HEK293 (cell line): ENCODE measurements around the gene STEAP1B.

Experiments used
- BCL11B ChIP-seq: fragments of 450-650 bp; formaldehyde crosslinking; IDR thresholded peaks from 2 replicates; pipeline ENCODE4 v1.5.1; 2016; ENCODE audit warnings: low read depth, missing biosample characterization, missing genetic modification characterization
- CTCF ChIP-seq: fragments of 450-650 bp; formaldehyde crosslinking; IDR thresholded peaks from 2 replicates; pipeline ENCODE4 v1.5.1; 2016; ENCODE audit warnings: missing biosample characterization, missing genetic modification characterization
- PBX3 ChIP-seq: sonication (generic); formaldehyde crosslinking; IDR thresholded peaks from 2 replicates; pipeline ENCODE4 v1.8.1; 2022; ENCODE audit warnings: mild to moderate bottlenecking, moderate library complexity, missing genetic modification reagents
- PRDM10 ChIP-seq: fragments of 450-650 bp; formaldehyde crosslinking; IDR thresholded peaks from 2 replicates; pipeline ENCODE4 v1.5.1; 2016; ENCODE audit warnings: missing biosample characterization, missing genetic modification characterization
- REST ChIP-seq: fragments of 450-650 bp; formaldehyde crosslinking; IDR thresholded peaks from 2 replicates; pipeline ENCODE4 v1.5.1; 2016; ENCODE audit warnings: missing biosample characterization, missing genetic modification characterization
- YY1 ChIP-seq: fragments of 450-650 bp; formaldehyde crosslinking; IDR thresholded peaks from 2 replicates; pipeline ENCODE4 v1.5.1; 2018; ENCODE audit warnings: missing biosample characterization, missing genetic modification characterization
- ZBTB6 ChIP-seq: fragments of 450-650 bp; formaldehyde crosslinking; IDR thresholded peaks from 2 replicates; pipeline ENCODE4 v1.5.1; 2017; ENCODE audit warnings: missing biosample characterization, missing genetic modification characterization
- ZNF175 ChIP-seq: fragments of 450-650 bp; formaldehyde crosslinking; IDR thresholded peaks from 2 replicates; pipeline ENCODE4 v1.5.1; 2016; ENCODE audit warnings: missing biosample characterization, missing genetic modification characterization
- ZNF664 ChIP-seq: fragments of 450-650 bp; formaldehyde crosslinking; IDR thresholded peaks from 2 replicates; pipeline ENCODE4 v1.5.1; 2016; ENCODE audit warnings: missing biosample characterization, missing genetic modification characterization

GRCh38 chr7:22404421-22405023 is 95.5 kb downstream of the STEAP1B start:
- TF ChIP-seq CTCF (tag by site-specific recombination) (no peak), ZNF664 (tag by site-specific recombination) (no peak), BCL11B (no peak), YY1 (tag by site-specific recombination) (no peak), REST (tag by site-specific recombination) (no peak), PRDM10 (tag by site-specific recombination) (no peak), ZBTB6 (tag by site-specific recombination) (no peak), ZNF175 (tag by site-specific recombination) (no peak), PBX3 (CRISPR knock-in tag) (no peak)
